SKM-1 treated with dmso at 0.1 percent for 144 hours (cell line): ENCODE results near the gene ZFAND3.
"Not testable (repeated sequence)": the region's sequence is repeated elsewhere in the genome, so short reads cannot be mapped to it uniquely, and the experiment has no call there.

Source experiments
- DNase-seq: peaks from one replicate; lab custom pipeline; 2025; ENCODE audit not compliant: unreplicated experiment; lab: John Stamatoyannopoulos, UW

Gene ZFAND3

GRCh38 chr6:38039502-38039901 lies 220.0 kb downstream of the ZFAND3 start:
- no peak for DNase-seq

- no peak for DNase-seq
Measured at GRCh38 chr6:38040254-38040653, 220.7 kb downstream of the ZFAND3 start.

GRCh38 chr6:38043259-38043753 lies 223.8 kb downstream of the ZFAND3 start:
- DNase-seq = no peak

- no peak for DNase-seq
Measured at GRCh38 chr6:38045701-38046305, 226.3 kb downstream of the ZFAND3 start.

GRCh38 chr6:38047562-38047961 lies 228.0 kb downstream of the ZFAND3 start:
- no peak for DNase-seq

- not testable (repeated sequence) for DNase-seq
Measured at GRCh38 chr6:38049861-38050397, 230.4 kb downstream of the ZFAND3 start.

- DNase-seq = no peak
Measured at GRCh38 chr6:38051819-38052434, 232.4 kb downstream of the ZFAND3 start.

- DNase-seq = no peak
Measured at GRCh38 chr6:38054527-38055202, 235.1 kb downstream of the ZFAND3 start.

GRCh38 chr6:38055203-38055589 lies 235.7 kb downstream of the ZFAND3 start:
- no peak for DNase-seq

GRCh38 chr6:38056361-38056760 lies 236.8 kb downstream of the ZFAND3 start:
- no peak for DNase-seq

- DNase-seq = no peak
Measured at GRCh38 chr6:38057994-38058393, 238.5 kb downstream of the ZFAND3 start.

- no peak for DNase-seq
Measured at GRCh38 chr6:38062066-38062465, 242.5 kb downstream of the ZFAND3 start.

GRCh38 chr6:38063973-38064372 lies 244.4 kb downstream of the ZFAND3 start:
- no peak for DNase-seq

GRCh38 chr6:38064431-38064830 lies 244.9 kb downstream of the ZFAND3 start:
- no peak for DNase-seq

GRCh38 chr6:38065734-38066305 lies 246.3 kb downstream of the ZFAND3 start:
- DNase-seq = no peak

GRCh38 chr6:38067263-38067980 lies 247.9 kb downstream of the ZFAND3 start:
- DNase-seq = no peak

GRCh38 chr6:38068854-38069590 lies 249.5 kb downstream of the ZFAND3 start:
- DNase-seq = no peak

- DNase-seq = no peak
Measured at GRCh38 chr6:38077488-38078030, 258.0 kb downstream of the ZFAND3 start.

GRCh38 chr6:38078671-38079070 lies 259.1 kb downstream of the ZFAND3 start:
- no peak for DNase-seq

- no peak for DNase-seq
Measured at GRCh38 chr6:38079107-38079506, 259.6 kb downstream of the ZFAND3 start.
